Activated CD8-positive, alpha-beta memory T cell treated with anti-CD3 and anti-CD28 coated beads, Interleukin-2, amount 50 U/mL, for 24 hours (primary cell): ENCODE measurements around the gene FBXW12.

Experiments
- DNase-seq: peaks from one replicate; pipeline ENCODE4 v3.0.0-alpha.2; 2020; ENCODE audit errors: extremely low read depth

FBXW12 gene

GRCh38 chr3:48407542-48408099 lies 35.6 kb downstream of the FBXW12 start:
- no peak for DNase-seq

- no peak for DNase-seq
Observed at GRCh38 chr3:48408823-48409281, 36.8 kb downstream of the FBXW12 start.

GRCh38 chr3:48409291-48410201 lies 37.5 kb downstream of the FBXW12 start:
- no peak for DNase-seq

- no peak for DNase-seq
Observed at GRCh38 chr3:48410205-48411040, 38.4 kb downstream of the FBXW12 start.

- DNase-seq: no peak
Observed at GRCh38 chr3:48411041-48411588, 39.1 kb downstream of the FBXW12 start.

GRCh38 chr3:48411606-48412374 lies 39.8 kb downstream of the FBXW12 start:
- DNase-seq: no peak

- DNase-seq: no peak
Observed at GRCh38 chr3:48412375-48413001, 40.5 kb downstream of the FBXW12 start.

- DNase-seq: no peak
Observed at GRCh38 chr3:48413086-48413485, 41.1 kb downstream of the FBXW12 start.

GRCh38 chr3:48413611-48414010 lies 41.6 kb downstream of the FBXW12 start:
- no peak for DNase-seq

GRCh38 chr3:48414376-48415250 lies 42.6 kb downstream of the FBXW12 start:
- no peak for DNase-seq

- no peak for DNase-seq
Observed at GRCh38 chr3:48415251-48415953, 43.4 kb downstream of the FBXW12 start.

GRCh38 chr3:48416091-48416505 lies 44.1 kb downstream of the FBXW12 start:
- no peak for DNase-seq

- DNase-seq: no peak
Observed at GRCh38 chr3:48416546-48416945, 44.5 kb downstream of the FBXW12 start.

GRCh38 chr3:48417529-48418108 lies 45.6 kb downstream of the FBXW12 start:
- no peak for DNase-seq

- DNase-seq: no peak
Observed at GRCh38 chr3:48418140-48418539, 46.1 kb downstream of the FBXW12 start.

- no peak for DNase-seq
Observed at GRCh38 chr3:48418651-48419050, 46.6 kb downstream of the FBXW12 start.

GRCh38 chr3:48419149-48419548 lies 47.1 kb downstream of the FBXW12 start:
- DNase-seq: no peak

GRCh38 chr3:48419597-48419996 lies 47.6 kb downstream of the FBXW12 start:
- no peak for DNase-seq

GRCh38 chr3:48420561-48420960 lies 48.5 kb downstream of the FBXW12 start:
- DNase-seq: no peak
